Measurements from ENCODE around the gene GGA1. TPM values are rescaled to one million over a fixed set of nuclear protein-coding genes. Genes with fewer than 3 reads are reported as not detected.

GGA1 gene
- total RNA-seq, 1 experiment from 2014 or later: 99.2 TPM

DNA sequence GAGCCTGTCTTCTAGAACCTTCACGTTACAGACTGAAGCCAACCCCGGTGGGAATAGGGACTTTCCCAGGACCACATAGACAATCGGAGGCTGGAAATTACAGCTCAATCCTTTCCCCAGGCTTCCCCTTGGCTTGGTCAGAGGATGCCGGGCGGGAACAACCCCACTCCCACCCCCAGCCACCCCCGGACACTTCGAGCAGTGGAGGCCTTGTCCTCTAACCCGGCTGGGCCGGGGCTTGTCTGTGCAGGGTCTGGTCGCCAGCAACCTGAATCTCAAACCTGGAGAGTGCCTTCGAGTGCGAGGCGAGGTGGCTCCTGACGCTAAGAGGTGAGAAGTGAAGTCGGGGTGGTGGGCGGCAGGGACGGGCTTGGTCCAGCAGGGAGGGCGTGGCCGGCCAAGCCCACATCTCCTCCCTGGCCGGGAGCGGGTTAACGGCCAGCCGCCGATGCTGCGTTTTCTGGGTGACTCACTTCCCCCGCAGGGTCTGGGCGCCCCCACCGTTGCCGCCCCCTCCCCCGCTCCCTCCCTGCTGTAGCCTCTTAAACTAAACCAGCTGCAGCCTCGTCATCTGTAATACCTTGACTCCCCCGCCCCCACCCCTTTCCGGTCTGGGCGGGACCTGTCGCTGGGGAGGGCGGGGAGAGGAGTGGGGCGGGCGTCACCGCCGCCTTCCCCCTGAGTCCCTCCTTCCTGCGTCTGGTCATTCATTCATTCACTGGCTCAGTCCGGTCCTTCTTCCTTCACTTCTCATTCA, 68.3 kb downstream of the GGA1 start:
- Histone ChIP-seq H3K27ac (peak overlapping the region; percentile 69), H3K36me3 (ENCODE audit: low read depth) (no peaks in the 10 kb centered on the region), H4K20me1 (ENCODE audit: insufficient read depth) (no peaks in the 10 kb centered on the region), H3F3A (ENCODE audit: insufficient read depth, low read depth) (peaks cover 47% of the 10 kb centered on the region), H3K9me3 (ENCODE audit: insufficient read depth, low read depth) (no peaks in the 10 kb centered on the region), H3K79me2 (ENCODE audit: low read depth) (no peaks in the 10 kb centered on the region), H2AFZ (peak overlapping the region; percentile 49; the same call in 1 of the 2 replicates), H3K4me3 (peak overlapping the region; percentile 56), H3K27me3 (ENCODE audit: insufficient read depth, low read depth) (no peaks in the 10 kb centered on the region), H3K4me2 (peak overlapping the region; percentile 88), H3K9me2 (ENCODE audit: insufficient read depth) (no peaks in the 10 kb centered on the region), H3K4me1 (replicated peaks; ENCODE audit: insufficient read depth) (peaks cover 56% of the 10 kb centered on the region)
- ChIA-PET POLR2A (ENCODE audit: unreplicated experiment) (interaction anchor here (0.6 to 1.0 kb wide), 3 partner anchors 9 to 393 kb away, joined by 6 to 24 read pairs (median 8); partner anchors contain the start of gene NOL12), CTCF (interaction anchor here (0.6 kb wide), 3 partner anchors 132 to 476 kb away, joined by 3 to 7 read pairs (median 6); no protein-coding TSS in a partner anchor)
- TSS peak; percentile 91 for BruUV-seq (replicated peaks)
- peak; percentile 88 to 93 for DNase-seq
- intact Hi-C loops (cut with micrococcal nuclease; ENCODE audit: unreplicated experiment): loop anchor here (1.0 to 10.0 kb wide), 2 partner anchors 76 to 132 kb away; no protein-coding TSS in a partner anchor
- TF ChIP-seq, protein P1, sequence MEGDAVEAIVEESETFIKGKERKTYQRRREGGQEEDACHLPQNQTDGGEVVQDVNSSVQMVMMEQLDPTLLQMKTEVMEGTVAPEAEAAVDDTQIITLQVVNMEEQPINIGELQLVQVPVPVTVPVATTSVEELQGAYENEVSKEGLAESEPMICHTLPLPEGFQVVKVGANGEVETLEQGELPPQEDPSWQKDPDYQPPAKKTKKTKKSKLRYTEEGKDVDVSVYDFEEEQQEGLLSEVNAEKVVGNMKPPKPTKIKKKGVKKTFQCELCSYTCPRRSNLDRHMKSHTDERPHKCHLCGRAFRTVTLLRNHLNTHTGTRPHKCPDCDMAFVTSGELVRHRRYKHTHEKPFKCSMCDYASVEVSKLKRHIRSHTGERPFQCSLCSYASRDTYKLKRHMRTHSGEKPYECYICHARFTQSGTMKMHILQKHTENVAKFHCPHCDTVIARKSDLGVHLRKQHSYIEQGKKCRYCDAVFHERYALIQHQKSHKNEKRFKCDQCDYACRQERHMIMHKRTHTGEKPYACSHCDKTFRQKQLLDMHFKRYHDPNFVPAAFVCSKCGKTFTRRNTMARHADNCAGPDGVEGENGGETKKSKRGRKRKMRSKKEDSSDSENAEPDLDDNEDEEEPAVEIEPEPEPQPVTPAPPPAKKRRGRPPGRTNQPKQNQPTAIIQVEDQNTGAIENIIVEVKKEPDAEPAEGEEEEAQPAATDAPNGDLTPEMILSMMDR (conservative IDR thresholded peaks at IDR 0.05): no peak
- TF ChIP-seq EZH2 (IDR thresholded peaks at IDR 0.05; ENCODE audit: low read depth): no peak

DNA sequence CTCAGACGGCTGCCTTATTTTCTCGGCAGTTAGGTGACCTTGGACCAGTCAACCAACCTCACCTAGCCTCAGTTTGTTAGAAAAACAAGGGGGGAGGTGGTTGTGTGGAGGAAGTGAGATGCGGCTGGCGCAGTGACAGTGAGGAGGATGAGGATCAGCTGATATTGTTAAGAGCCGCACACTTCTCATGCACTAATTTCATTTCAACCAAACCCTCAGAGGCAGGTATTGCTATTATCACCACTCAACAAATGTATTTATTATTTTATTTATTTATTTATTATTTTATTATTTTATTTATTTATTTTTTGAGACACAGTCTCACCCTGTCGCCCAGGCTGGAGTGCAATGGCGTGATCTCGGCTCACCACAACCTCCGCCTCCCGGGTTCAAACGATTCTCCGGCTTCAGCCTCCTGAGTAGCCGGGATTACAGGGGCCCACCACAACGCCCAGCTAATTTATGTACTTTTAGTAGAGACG, 68.9 kb downstream of the GGA1 start:
- POLR2A ChIA-PET (ENCODE audit: unreplicated experiment): interaction anchor here (0.6 kb wide), 2 partner anchors 107 to 393 kb away, joined by 6 to 8 read pairs; no protein-coding TSS in a partner anchor
- Histone ChIP-seq H3K9me2 (ENCODE audit: insufficient read depth) (no peaks in the 10 kb centered on the region), H3K36me3 (ENCODE audit: low read depth) (no peaks in the 10 kb centered on the region), H3F3A (ENCODE audit: insufficient read depth, low read depth) (peaks cover 47% of the 10 kb centered on the region), H3K27me3 (ENCODE audit: insufficient read depth, low read depth) (no peaks in the 10 kb centered on the region), H3K27ac (no peak overlapping the region), H3K4me1 (replicated peaks; ENCODE audit: insufficient read depth) (peaks cover 56% of the 10 kb centered on the region), H3K4me3 (peak overlapping the region; percentile 56), H2AFZ (no peak overlapping the region), H3K9me3 (ENCODE audit: insufficient read depth, low read depth) (no peaks in the 10 kb centered on the region), H3K79me2 (ENCODE audit: low read depth) (no peaks in the 10 kb centered on the region), H4K20me1 (ENCODE audit: insufficient read depth) (no peaks in the 10 kb centered on the region), H3K4me2 (peak overlapping the region; percentile 88)
- intact Hi-C loops (cut with micrococcal nuclease; ENCODE audit: unreplicated experiment): loop anchor here (1.0 to 10.0 kb wide), 2 partner anchors 76 to 133 kb away; no protein-coding TSS in a partner anchor
- TF ChIP-seq, protein P1 (conservative IDR thresholded peaks at IDR 0.05): no peak
- no peak for TF ChIP-seq EZH2 (IDR thresholded peaks at IDR 0.05; ENCODE audit: low read depth)
- DNase-seq: no peak
- no TSS peak for BruUV-seq (replicated peaks)
- CTCF ChIA-PET: interaction anchor here (0.6 kb wide), 2 partner anchors 132 to 210 kb away, joined by 6 to 7 read pairs; no protein-coding TSS in a partner anchor

DNA sequence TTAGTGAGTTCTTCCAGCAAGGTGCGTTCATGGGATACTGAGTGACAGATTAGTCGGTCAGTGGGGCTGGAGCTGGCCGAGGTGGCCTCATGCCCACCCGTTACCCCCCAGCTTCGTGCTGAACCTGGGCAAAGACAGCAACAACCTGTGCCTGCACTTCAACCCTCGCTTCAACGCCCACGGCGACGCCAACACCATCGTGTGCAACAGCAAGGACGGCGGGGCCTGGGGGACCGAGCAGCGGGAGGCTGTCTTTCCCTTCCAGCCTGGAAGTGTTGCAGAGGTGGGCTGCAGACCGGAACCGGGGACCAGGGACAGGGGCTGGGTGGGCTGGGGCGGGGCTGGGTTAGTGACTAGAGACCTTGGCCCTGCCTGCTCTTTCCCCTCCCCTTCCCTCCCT, 69.7 kb downstream of the GGA1 start:
- H3K9me2 ChIP-seq (ENCODE audit: insufficient read depth): no peaks in the 10 kb centered on the region
- peaks cover 56% of the 10 kb centered on the region for H3K4me1 ChIP-seq (replicated peaks; ENCODE audit: insufficient read depth)
- H3K4me2 ChIP-seq: no peak overlapping the region
- peaks cover 47% of the 10 kb centered on the region for H3F3A ChIP-seq (ENCODE audit: insufficient read depth, low read depth)
- POLR2A ChIA-PET (ENCODE audit: unreplicated experiment): no interaction called here
- no peaks in the 10 kb centered on the region for H3K36me3 ChIP-seq (ENCODE audit: low read depth)
- intact Hi-C loops (cut with micrococcal nuclease; ENCODE audit: unreplicated experiment): loop anchor here (10.0 kb wide), 1 partner anchor 134 kb away; no protein-coding TSS in a partner anchor
- H2AFZ ChIP-seq: no peak overlapping the region
- H3K4me3 ChIP-seq: no peak overlapping the region
- TF ChIP-seq, protein P1 (conservative IDR thresholded peaks at IDR 0.05): no peak
- no peak for TF ChIP-seq EZH2 (IDR thresholded peaks at IDR 0.05; ENCODE audit: low read depth)
- H3K79me2 ChIP-seq (ENCODE audit: low read depth): no peaks in the 10 kb centered on the region
- no peak for DNase-seq
- no peaks in the 10 kb centered on the region for H3K27me3 ChIP-seq (ENCODE audit: insufficient read depth, low read depth)
- CTCF ChIA-PET: no interaction called here
- H4K20me1 ChIP-seq (ENCODE audit: insufficient read depth): no peaks in the 10 kb centered on the region
- BruUV-seq (replicated peaks): no TSS peak
- no peak overlapping the region for H3K27ac ChIP-seq
- no peaks in the 10 kb centered on the region for H3K9me3 ChIP-seq (ENCODE audit: insufficient read depth, low read depth)

Data from PC-9 (cell line).